Suprapubic skin (tissue), 4 donors: Measurements from ENCODE around the gene SEC61A1.

ENCODE experiments used
- POLR2A ChIP-seq, 2 donors: fragments of 450-650 bp; IDR thresholded peaks; one replicate each; pipeline ENCODE4 v1.6.1; 2017; ENCODE audit warnings: antibody characterized with exemption in 2 of 2, mild to moderate bottlenecking in 2 of 2, moderate library complexity in 2 of 2
- POLR2AphosphoS5 ChIP-seq, 3 donors: sonication (generic); formaldehyde crosslinking; IDR thresholded peaks; one replicate each; pipeline ENCODE4 v1.6.1; 2017; ENCODE audit warnings: antibody characterized with exemption in 3 of 3
- TF ChIP-seq, protein P1 (sequence below), 2 donors: fragments of 200-600 bp in 1 of 2; fragments of 450-650 bp in 1 of 2; sonication (generic) in 1 of 2; IDR thresholded peaks; one replicate each; pipeline ENCODE4 v1.5.1; 2016 to 2019; ENCODE audit warnings: antibody characterized with exemption in 2 of 2, mild to moderate bottlenecking in 1 of 2, moderate library complexity in 1 of 2

DNA sequence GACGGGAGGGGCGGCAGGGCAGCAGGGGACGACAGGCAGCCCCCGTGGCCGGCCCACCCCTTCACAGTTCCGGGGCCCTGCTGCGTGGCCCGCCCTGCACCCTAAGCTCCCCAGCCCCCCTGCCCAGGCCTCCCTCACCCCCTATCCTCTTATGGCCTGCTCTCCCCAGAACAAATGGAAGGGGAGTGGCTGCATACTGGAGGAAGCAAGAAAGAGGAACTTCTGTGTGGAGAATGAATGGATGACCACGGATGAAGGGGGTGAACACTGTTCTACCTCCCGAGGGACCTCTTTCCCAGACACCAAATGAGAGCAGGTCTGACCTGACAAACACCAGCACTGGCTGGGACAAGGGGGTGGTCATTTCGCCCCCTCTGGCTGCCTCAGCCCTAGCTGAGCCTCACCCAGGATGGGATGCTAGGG lies 25.0 kb downstream of the SEC61A1 start:
- TF ChIP-seq, protein P1, sequence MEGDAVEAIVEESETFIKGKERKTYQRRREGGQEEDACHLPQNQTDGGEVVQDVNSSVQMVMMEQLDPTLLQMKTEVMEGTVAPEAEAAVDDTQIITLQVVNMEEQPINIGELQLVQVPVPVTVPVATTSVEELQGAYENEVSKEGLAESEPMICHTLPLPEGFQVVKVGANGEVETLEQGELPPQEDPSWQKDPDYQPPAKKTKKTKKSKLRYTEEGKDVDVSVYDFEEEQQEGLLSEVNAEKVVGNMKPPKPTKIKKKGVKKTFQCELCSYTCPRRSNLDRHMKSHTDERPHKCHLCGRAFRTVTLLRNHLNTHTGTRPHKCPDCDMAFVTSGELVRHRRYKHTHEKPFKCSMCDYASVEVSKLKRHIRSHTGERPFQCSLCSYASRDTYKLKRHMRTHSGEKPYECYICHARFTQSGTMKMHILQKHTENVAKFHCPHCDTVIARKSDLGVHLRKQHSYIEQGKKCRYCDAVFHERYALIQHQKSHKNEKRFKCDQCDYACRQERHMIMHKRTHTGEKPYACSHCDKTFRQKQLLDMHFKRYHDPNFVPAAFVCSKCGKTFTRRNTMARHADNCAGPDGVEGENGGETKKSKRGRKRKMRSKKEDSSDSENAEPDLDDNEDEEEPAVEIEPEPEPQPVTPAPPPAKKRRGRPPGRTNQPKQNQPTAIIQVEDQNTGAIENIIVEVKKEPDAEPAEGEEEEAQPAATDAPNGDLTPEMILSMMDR (IDR thresholded peaks at IDR 0.05), result no peak
- no peak for TF ChIP-seq POLR2A (IDR thresholded peaks at IDR 0.05)
- no peak for TF ChIP-seq POLR2AphosphoS5 (IDR thresholded peaks at IDR 0.05)
